NCI-H446 treated with DMSO at 0.1 percent for 48 hours (cell line): ENCODE measurements around the gene KCTD12.

Experiments
- DNase-seq: peaks from one replicate; lab custom pipeline; 2025; lab: John Stamatoyannopoulos, UW

KCTD12 gene

GRCh38 chr13:76853921-76854608 is 32.1 kb downstream of the KCTD12 start:
- no peak for DNase-seq

GRCh38 chr13:76853481-76853880 is 32.7 kb downstream of the KCTD12 start:
- no peak for DNase-seq

GRCh38 chr13:76852986-76853385 is 33.2 kb downstream of the KCTD12 start:
- no peak for DNase-seq

GRCh38 chr13:76851961-76852360 is 34.2 kb downstream of the KCTD12 start:
- no peak for DNase-seq

GRCh38 chr13:76849493-76849892 is 36.7 kb downstream of the KCTD12 start:
- no peak for DNase-seq

GRCh38 chr13:76848596-76848995 is 37.6 kb downstream of the KCTD12 start:
- peak; percentile 55 for DNase-seq

- no peak for DNase-seq
Measured at GRCh38 chr13:76846363-76846762, 39.8 kb downstream of the KCTD12 start.

GRCh38 chr13:76845865-76846264 is 40.3 kb downstream of the KCTD12 start:
- no peak for DNase-seq

- DNase-seq = no peak
Measured at GRCh38 chr13:76845367-76845766, 40.8 kb downstream of the KCTD12 start.

- DNase-seq = no peak
Measured at GRCh38 chr13:76837801-76838200, 48.4 kb downstream of the KCTD12 start.

GRCh38 chr13:76836311-76836710 is 49.9 kb downstream of the KCTD12 start:
- no peak for DNase-seq

- DNase-seq = no peak
Measured at GRCh38 chr13:76833441-76833954, 52.7 kb downstream of the KCTD12 start.

- no peak for DNase-seq
Measured at GRCh38 chr13:76832258-76832988, 53.8 kb downstream of the KCTD12 start.

GRCh38 chr13:76830805-76831204 is 55.4 kb downstream of the KCTD12 start:
- DNase-seq = no peak
